Measurements from ENCODE around the gene CDC14A.
"Not testable (repeated sequence)": the region's sequence is repeated elsewhere in the genome, so short reads cannot be mapped to it uniquely, and the experiment has no call there.

Gene CDC14A

DNA sequence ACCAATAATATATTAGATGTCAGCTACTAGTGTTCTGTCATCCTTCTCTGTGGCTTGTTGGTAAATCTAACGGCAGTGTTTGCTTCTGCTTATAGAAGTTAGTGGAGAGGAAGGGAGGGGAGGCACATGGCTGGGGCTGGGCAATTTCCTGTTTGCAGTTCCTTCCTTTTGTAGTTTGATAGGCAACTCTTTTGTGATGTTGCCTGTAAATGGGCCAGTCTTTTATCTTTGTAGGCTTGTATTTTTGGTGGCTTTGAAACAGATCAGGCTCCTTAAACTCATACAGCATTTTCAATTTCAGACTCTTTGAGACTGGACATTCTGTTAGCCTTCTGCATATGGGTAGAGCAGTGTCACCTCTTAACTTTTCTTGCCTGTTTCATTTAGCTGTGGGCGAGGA, 48.1 kb downstream of the CDC14A start:
- in situ Hi-C loops (cut with HindIII; ENCODE audit: low sequenced_read_pairs): no loop called here

- in situ Hi-C loops (cut with HindIII; ENCODE audit: low sequenced_read_pairs): no loop called here
Observed at GRCh38 chr1:100404821-100405220, 52.5 kb downstream of the CDC14A start.

- in situ Hi-C loops (cut with HindIII; ENCODE audit: low sequenced_read_pairs): not testable (repeated sequence)
Observed at GRCh38 chr1:100405902-100406301, 53.6 kb downstream of the CDC14A start.

GRCh38 chr1:100407390-100407789, 55.1 kb downstream of the CDC14A start:
- in situ Hi-C loops (cut with HindIII; ENCODE audit: low sequenced_read_pairs): not testable (repeated sequence)

DNA sequence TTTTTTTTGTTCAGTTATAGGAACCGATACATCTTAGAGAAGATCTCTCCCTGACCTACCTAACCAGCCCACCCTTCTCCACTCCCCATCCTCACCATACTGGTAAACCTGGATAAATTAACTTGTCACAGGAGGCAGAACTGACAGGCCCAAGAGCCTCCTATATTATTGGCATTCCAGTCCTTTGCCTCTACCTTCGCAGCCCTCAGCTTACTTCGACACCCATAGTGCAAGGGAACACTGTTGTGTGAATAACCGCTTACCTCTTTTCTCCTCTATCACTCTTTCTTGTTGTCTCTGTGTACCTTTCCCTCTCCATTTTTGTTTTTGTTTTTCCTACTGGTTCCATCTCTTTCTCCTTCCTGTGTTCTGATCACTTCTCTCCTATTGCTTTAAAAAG, 58.7 kb downstream of the CDC14A start:
- in situ Hi-C loops (cut with HindIII; ENCODE audit: low sequenced_read_pairs): no loop called here

- in situ Hi-C loops (cut with HindIII; ENCODE audit: low sequenced_read_pairs): no loop called here
Observed at GRCh38 chr1:100411574-100411973, 59.3 kb downstream of the CDC14A start.

DNA sequence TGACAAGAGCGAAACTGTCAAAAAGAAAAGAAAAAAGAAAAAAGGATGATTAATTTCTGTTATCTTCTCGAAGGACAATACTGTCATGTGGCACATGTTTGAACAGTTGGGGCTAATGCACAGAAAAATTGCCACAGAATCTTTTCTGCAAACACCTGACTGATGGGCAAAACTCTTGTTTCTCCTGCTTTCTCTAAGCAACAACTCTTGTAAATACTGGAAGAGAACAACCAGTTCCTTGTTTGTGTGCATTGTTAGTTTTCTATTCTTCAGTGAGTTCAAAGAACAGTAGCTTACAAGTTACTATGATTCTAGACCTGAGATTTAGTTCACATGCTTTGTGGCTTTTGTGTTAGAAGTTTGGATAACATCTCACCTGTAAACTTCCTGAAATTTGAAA, 60.7 kb downstream of the CDC14A start:
- in situ Hi-C loops (cut with HindIII; ENCODE audit: low sequenced_read_pairs): no loop called here

DNA sequence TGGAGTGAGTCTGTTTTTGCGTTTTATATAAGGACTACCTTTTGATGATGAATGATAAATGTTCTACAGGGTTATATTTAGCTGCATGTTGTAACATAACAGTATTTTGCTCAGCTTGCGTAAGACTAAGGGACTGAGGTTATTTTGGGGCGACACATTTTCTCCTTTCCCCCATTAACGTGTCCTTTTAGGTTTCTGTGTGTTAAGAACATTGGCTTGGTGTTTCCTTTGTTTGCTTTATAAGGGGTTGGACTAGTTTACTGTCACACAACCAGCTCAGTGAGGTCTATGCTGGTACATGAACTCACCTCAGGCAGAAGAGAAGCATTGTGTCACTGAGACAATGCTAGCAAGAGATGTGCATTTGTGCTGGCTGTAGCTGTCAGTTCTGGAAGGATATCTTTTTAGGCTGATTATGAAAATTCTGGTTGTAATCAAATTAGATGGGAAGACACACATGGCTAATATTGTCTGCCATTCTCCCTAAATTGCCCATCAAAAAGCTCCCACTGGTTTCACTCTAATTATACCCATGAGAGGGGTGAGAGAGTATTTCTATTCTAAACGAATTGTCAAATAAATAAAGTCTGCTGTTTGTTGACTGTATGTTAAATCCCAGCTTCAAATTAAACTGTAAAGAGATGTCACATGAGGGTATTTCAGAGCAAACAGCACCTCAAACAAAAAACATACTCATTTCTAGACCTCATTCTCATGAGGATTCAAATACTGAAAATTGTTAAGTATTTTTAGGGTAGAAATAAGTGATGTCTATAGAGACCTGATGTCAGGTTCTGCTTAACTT, 62.6 kb downstream of the CDC14A start:
- in situ Hi-C loops (cut with HindIII; ENCODE audit: low sequenced_read_pairs): no loop called here

DNA sequence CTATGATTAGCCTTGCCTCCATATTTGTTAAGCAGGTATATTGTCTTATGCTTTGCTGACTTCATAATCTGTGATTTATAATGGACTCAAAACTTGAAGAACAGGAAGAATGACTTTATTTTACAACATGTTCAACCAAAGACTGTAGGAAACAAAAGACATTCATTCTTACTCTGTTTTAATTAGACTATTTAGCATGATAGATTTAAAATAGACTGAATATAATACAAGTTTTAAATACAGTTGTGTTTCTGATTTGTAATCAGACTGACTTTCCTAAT, 63.1 kb downstream of the CDC14A start:
- in situ Hi-C loops (cut with HindIII; ENCODE audit: low sequenced_read_pairs): no loop called here

DNA sequence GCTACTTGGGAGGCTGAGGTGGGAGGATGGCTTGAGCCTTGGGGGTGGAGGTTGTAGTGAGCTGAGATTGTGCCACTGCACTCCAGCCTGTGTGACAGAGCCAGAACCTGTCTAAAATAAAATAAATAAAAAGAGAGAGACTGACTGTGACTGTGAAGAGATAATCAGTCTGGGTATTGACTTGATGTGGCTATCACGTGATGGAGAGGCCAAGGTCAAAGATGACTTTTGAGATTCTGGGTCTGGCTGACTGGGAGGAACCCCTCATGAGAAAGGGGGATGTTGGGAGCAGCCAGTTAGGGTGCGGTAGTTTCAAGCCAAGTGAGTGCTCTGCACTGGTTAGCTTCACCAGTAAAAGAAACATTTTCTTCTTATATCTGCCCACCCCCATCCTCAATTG, 66.8 kb downstream of the CDC14A start:
- in situ Hi-C loops (cut with HindIII; ENCODE audit: low sequenced_read_pairs): no loop called here

GRCh38 chr1:100422065-100422464, 69.8 kb downstream of the CDC14A start:
- in situ Hi-C loops (cut with HindIII; ENCODE audit: low sequenced_read_pairs): no loop called here

DNA sequence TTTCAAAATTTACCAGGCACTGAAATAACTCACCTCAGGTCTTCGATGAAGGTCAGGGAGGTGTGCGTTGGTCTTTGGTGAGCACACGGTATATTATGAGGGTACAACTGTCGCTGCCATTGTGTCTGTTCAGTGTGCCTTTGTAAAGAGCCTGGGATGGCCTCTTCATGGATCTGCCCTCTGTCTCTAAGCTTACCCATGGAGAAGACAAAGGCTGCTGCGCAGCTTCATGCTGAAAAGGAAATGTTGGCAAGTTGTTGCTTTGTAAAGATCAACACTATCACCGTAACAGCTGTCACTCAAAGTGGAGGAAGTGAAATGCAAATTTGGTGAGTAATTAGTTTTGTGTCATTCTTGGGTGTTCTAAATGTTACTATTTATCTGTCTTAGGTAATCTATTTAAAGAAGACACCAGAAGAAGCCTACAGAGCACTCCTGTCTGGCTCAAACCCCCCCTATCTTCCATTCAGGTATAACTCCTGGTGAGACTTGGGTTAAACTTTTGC, 71.6 kb downstream of the CDC14A start:
- in situ Hi-C loops (cut with HindIII; ENCODE audit: low sequenced_read_pairs): no loop called here

DNA sequence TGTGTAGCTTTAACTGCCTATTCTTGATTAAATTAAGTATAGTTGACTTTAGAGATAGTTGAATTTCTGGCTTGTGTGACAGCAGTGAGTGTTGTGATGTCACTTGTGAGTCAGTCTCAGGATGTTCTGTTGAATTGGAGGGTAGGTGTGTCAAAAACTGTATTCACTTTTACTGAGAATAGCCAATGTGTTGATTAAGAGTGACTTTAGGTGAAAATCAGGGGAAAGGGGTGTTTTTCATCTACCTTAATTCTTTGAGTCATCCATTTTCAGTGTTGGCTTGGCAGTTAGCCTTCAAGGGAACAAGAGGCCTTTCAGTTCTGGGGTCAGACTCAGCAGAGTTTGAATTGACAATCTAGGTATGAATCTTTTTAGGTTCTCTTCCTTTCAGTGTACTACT, 75.9 kb downstream of the CDC14A start:
- in situ Hi-C loops (cut with HindIII; ENCODE audit: low sequenced_read_pairs): no loop called here

DNA sequence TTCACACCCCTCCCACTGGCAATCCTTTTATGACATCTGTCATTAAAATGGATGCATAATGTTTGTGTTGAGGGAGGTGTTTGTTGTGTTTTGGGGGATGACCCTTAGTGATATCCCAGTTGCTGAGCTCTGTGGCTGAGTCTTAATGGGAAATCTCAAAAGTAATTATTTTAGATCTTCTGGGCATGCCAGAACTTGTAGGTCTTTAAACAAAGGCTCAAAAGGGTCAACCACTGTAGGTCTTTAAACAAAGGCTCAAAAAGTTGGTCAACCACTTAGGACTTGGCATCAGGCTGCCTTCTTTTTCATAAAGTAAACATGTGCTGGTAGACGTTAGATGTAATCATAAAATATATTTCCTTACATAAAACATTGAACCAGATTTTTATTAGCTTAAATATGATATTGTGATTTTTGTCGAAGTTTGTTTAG, 78.0 kb downstream of the CDC14A start:
- in situ Hi-C loops (cut with HindIII; ENCODE audit: low sequenced_read_pairs): no loop called here

DNA sequence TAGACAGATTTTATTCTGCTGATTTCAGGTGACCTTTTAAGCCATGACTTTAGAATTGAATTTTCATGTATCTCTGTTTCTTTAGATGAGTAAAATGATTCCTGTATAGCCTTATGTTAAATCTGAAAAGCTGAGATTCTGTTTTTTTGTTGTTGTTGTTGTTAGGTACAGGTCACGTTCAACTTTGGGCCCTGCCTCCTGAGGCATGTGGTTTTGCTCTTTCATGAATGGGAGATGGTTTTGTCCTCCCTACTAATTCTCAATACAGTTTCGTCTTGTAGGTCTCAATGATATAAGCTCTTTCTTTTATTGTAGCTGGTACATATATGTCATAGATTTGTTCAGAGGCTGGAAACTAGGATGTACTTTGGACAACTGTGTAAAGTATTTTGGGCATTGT, 79.6 kb downstream of the CDC14A start:
- in situ Hi-C loops (cut with HindIII; ENCODE audit: low sequenced_read_pairs): no loop called here

GRCh38 chr1:100433563-100433962, 81.3 kb downstream of the CDC14A start:
- in situ Hi-C loops (cut with HindIII; ENCODE audit: low sequenced_read_pairs): no loop called here

DNA sequence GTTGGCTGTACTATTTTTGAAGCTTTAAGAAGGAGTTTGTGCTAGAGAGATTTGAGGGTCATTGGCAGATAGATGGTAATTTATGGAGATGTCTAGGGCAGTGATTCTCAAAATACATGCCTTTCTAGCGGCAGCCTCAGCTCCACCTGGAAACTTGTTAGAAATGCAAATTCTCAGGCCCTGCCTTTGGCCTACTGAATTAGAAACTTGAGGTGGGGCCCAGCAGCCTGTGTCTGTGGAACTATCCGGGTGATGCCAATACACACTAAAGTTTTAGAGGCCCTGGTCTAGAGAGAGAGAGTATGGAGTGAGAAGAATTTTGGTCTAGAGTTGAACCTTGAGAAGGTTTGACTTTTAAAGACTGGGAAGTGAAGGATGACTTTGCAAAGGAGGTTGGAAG, 82.5 kb downstream of the CDC14A start:
- in situ Hi-C loops (cut with HindIII; ENCODE audit: low sequenced_read_pairs): no loop called here

DNA sequence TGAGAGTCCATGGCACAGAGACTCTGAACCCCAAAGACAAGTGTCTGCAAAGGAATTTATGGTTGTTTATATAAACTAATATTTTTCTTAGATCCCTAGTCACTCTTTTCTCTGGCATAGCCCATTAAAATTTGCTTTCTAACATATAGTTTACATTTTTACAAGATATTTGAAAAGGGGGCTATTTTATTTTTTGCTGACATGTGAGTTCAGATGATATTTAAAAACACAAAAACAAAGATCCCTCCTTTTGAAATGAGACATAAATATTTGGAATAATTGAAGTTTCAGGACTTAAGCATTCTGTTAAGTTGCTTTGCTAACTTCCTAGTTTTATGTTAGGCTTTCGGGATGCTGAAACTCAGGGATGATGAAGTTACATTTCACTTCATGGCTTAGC, 86.1 kb downstream of the CDC14A start:
- in situ Hi-C loops (cut with HindIII; ENCODE audit: low sequenced_read_pairs): no loop called here

- in situ Hi-C loops (cut with HindIII; ENCODE audit: low sequenced_read_pairs): no loop called here
Observed at GRCh38 chr1:100438789-100439188, 86.5 kb downstream of the CDC14A start.

GRCh38 chr1:100440075-100440809, 87.9 kb downstream of the CDC14A start:
- in situ Hi-C loops (cut with HindIII; ENCODE audit: low sequenced_read_pairs): no loop called here

GRCh38 chr1:100441146-100441545, 88.8 kb downstream of the CDC14A start:
- in situ Hi-C loops (cut with HindIII; ENCODE audit: low sequenced_read_pairs): no loop called here

- in situ Hi-C loops (cut with HindIII; ENCODE audit: low sequenced_read_pairs): no loop called here
Observed at GRCh38 chr1:100441651-100442050, 89.3 kb downstream of the CDC14A start.

All from DLD1 (cell line).